Fibroblast of gingiva (primary cell): ENCODE measurements around the gene CWC22.
"Not testable (repeated sequence)": the region's sequence is repeated elsewhere in the genome, so short reads cannot be mapped to it uniquely, and the experiment has no call there.

Experiments used
- DNase-seq: peaks from one replicate; pipeline ENCODE4 v3.0.0-alpha.2; 2011; ENCODE audit warnings: low read depth

CWC22 gene

DNA sequence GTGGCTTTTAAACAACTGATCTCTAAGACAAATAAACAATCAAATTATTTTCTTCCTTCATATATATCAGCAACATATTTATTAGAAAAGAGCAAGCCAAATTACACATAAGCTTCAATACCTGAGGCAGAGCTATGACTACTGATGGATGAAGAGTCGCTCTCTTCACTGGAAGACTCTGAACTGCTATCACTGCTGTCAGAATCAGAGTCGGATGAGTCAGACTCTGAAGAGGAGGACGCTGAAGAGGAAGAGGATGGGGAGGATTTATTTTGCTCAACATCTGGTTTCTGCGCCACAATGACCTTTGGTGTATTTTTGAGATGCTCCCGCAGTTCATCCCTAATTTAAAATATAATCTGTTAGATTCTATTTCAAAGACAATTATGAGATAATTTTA lies 56.7 kb downstream of the CWC22 start:
- no peak for DNase-seq

DNA sequence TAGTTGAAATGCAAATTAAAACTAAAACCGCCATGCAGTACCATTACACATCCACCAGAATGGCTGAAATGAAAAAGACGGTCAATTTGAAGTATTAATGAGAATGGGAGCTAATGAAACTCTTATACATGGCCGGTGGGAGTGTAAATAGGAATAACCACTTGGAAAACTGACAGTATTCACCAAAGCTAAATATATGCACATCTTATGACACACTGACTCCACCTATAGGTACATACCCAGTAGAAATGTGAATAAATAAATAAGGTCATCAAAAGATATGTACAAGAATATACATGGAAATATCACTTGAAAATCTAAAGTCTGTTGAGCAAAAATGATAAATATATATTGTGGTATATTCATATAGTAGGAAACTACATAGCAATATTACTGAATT lies 57.7 kb downstream of the CWC22 start:
- no peak for DNase-seq

DNA sequence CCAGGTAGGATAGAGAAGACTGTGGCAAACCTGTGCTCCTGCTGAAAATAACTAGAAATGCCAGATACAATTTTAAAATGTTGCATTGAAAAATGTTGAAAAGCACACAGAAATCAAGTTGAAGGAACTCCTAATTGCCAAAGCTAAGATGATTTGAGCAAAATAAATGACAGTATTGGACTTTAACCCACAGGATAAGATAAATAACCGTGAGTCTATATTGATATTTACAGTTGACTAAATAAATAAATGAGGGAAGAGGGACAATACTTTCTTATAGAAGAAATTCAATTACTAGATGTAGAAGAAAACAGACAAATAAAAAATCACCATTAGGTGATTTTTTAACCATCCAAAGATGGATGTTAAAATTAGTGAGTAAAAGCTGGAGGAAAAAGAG lies 59.0 kb downstream of the CWC22 start:
- DNase-seq, result no peak

DNA sequence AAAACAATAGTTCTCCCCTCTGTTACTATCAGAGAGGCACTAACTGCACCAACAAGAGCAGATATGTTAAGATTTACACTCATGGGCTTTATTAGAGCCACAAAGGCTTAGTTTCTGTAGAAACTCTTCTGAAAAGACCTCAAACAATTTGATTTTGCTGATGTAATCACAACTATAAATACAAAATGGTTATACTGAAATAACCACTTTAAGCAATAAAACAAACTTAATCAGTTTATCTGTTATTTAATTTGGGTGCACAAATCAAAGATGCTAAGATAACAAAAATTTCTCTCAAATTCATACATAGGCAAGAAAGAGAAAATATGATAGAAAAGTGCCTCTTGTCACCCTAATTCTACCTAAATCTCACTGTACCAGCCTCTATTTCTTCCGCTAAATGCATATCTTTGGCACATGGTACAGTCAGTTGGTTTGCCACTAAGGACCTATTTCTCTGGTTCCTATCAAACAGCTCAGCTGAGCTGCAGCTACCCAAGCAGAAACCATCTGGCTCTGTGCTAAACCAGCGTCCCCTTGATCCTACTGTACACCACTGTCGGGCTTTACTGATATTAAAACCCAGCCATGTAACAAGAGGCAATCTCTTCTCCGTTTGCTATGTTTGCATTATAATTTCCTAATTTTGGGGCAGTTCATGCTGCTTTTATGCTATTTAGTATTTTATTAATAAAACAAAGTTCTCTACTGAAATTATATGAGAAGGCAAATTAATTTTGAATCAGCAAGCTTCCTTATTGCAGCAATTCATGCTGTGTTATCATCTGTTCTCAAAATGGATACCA lies 60.1 kb downstream of the CWC22 start:
- DNase-seq, result no peak

DNA sequence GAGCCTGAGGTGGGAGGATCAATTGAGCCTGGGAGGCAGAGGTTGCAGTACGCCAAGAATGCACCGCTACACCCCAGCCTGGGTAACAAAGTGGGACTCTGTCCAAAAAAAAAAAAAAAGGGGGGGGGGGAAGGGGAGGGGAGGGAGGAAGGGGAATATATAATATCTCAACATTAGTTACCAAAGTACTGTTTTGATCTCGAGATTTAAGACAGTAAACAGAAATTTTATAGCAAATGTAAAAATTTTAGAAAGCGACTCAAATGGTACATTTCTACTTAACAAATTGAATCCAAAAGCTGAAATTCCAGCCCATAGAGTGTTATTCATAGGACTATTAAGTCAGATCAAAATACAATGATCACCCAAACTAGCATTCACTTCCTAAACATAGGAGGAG lies 60.8 kb downstream of the CWC22 start:
- DNase-seq, result no peak

DNA sequence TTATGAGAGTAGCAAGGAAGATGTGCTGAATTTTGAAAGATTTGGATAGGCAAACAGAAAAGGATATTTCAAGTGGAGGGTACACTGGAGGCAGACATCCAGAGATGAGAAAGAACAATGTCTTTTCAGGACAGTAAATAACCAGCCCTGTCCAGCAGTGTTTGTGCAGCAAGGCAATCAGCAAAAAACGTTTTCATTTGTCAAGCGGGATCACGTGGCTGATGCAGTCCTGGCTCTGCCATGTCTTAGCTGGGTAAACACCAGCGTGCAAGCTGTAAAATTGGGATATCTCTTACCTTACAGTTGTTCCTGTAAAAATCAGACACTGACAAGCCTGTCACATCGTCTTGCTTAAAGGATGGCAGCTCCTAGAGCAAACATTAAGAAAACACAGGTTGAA lies 67.8 kb downstream of the CWC22 start:
- DNase-seq, result no peak

DNA sequence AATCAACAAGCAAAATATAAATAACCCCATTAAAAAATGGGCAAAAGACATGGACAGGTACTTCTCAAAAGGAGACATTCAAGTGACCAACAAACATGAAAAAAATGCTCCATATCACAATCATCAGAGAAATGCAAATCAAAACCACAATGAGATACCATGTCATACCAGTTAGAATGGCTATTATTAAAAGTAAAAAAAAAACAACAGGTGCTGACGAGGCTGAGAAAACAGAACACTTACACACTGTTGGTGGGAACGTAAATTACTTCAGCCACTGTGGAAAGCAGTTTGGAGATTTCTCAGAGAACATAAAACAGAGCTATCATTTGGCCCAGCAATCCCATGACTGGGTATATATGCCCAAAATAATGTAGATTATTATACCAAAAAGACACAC lies 69.1 kb downstream of the CWC22 start:
- DNase-seq, result no peak

DNA sequence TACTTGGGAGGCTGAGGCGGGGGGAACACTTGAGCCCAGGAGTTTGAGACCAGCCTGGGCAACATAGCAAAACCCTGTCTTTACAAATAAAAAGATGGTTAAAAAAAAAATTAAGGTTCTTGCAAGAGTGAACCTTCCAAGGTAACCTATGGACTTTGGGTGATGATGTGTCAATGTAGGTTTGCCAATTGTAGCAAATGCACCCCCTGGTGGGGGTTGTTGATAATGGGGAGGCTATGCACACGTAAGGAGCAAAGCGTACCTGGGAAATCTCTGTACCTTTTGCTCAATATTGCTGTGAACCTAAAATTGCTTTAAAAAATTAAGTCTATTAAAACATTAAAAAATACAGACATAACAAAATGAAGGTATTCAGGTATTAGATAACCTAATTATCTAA lies 70.4 kb downstream of the CWC22 start:
- DNase-seq, result no peak

DNA sequence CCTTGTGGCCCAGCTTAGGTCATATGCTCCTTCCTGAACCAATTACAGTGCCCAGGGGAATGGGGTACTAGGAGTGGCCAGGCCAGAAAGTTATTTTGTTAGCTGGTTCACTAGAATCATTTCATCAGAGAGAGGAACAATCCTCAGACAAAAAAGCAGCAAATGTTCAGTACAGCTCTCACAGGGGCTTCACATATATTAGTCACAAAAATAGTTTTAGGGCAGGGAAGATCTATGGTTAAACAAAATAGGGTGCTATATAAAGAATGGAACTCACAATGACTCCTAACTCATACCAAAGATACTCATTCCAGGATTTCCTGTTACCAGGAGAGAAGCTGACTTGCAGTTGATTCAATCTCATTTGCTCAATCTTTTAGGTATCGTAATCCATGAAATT lies 71.0 kb downstream of the CWC22 start:
- no peak for DNase-seq

DNA sequence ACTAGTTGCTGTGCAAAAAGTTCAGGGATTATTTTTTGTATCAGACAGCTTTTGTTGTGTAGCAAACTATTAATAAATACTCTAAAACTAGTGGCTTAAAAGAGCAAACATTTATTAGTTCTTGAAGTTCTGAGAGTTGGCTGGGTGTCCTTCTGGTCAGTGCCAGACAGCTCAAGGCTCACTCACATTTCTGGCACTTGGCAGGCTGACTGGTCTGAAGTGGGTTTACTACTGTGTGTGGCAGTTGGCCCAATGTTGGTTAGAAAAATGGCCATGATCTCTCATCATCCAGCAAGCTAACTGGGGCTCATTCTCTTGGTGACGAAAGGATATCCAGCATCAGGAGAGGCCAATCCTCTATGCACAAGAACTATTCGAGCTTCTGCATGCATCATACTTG lies 74.3 kb downstream of the CWC22 start:
- peak; percentile 38 for DNase-seq

DNA sequence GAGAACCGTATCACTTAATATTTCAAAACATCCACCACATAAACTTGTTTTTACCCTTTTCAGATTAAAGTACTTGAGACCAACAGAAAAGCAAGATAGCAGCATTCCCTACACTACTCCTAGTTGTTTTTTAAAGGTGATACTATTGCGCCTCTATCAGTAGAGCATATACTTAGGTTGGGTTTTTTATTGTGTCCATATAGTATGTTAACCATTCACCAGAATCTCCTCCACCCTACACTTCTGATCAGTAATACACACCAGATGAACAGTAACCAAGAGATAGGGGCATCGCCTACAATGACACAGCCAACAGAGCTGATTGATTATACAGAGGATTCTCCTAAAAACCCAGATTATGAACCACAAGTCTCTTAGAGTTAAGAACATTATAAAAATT lies 75.6 kb downstream of the CWC22 start:
- DNase-seq, result no peak

DNA sequence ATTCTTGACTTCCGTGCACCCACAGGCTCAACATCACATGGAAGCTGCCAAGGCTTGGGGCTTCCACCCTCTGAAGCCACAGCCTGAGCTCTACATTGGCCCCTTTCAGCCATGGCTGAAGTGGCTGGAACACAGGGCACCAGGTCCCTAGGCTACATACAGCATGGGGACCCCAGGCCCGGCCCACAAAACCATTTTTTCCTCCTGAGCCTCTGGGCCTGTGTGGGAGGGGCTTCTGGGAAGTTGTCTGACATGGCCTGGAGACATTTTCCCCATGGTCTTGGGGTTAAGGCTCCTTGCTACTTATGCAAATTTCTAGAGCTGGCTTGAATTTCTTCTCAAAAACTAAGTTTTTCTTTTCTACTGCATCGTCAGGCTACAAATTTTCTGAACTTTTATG lies 77.1 kb downstream of the CWC22 start:
- DNase-seq, result not testable (repeated sequence)

DNA sequence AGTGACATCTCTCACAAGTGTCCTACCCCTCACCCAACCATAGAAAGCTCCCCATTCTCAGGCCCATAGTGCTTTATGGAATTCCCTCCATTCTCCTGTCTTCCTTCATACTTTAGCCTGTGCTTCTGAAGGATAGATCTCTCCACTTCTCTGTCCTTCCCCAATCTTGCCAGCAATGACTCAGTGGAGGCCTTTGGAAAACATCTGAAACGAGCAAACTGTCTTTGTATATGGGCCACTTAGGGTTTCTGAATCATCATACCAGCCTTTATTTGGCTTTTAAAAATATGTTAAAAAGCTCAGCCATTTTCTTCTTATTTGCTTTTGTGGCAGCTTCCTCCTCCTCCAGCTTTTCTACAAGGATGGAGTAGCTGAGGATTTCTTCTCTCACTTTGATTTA lies 80.1 kb downstream of the CWC22 start:
- DNase-seq, result no peak

DNA sequence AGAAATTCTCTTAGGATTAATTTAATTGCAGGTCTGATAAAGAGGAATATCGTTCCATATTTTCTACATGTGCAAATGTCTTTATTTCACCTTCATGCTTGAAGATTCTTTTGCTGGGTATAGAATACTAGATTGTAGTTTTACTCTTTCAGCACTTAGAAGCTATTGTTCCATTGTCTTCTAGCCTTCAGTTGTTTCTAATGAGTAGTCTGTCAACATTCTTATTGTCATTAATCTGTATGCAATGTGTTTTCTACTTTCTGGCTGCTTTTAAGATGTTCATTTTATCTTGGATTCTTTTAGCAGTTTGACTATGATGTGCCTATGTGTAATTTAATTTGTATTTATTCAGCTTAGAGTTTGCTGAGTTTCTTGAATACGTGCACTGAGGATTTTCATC lies 81.4 kb downstream of the CWC22 start:
- DNase-seq, result no peak

DNA sequence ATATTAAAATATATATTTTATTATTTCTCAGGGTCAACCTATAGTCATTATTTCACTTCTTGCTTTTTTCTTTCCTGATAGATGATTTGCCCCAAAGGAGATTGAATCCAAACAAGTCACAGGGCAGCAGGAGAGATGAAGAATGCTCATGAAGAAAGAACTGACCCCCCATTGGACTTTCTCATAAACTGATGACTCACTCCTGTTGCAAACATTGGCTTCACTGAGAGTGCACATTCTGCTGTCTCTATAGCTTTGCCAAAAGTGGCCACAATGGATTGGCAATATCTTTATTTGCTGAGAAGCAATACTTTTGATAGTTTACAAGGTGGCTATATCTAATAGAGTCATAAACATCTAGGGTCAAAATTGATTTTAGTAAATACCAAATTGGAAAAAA lies 89.8 kb downstream of the CWC22 start:
- peak; percentile 81 for DNase-seq

DNA sequence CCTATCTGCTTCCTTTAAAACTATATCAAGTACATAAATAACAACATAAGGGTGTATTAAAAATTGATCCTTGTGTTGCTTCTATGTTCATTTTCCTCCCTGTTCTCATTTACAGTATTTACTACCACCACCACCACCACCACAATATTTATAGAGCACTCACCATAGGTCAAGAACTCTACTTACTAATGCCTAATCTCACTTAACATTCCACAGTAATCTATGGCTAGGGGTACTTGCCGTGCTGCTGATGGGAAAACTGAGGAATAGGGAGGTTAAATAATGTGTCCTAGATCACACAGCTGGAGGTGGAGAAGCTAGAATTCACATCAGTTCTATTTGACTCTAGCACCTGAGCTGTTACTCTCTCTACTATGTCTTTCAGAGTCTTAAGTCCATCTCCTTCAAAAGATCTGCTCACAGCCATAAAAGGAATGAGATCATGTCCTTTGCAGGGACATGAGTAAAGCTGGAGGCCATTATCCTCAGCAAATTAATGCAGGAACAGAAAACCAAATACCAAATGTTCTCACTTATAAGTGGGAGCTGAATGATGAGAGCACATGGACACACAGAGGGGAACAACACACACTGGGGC lies 91.6 kb downstream of the CWC22 start:
- no peak for DNase-seq

DNA sequence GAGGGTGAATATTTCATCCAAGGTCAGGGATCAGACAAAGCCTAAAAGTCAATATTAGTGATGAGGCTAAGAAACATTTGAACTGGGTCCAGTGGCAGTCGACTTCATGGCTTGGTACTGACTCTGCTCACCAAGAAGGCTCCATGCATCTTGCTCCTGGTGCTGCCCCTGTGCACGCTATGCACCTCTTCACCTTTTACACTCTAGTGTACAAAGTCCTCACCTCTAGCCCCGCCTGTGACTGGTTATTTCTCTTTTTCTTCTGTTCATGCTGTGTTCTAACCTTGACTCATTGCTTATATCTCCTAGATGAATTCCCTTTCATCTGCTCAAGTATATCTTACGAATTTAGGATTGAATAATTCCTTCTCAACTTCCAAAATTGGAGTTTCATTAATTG lies 93.3 kb downstream of the CWC22 start:
- no peak for DNase-seq

DNA sequence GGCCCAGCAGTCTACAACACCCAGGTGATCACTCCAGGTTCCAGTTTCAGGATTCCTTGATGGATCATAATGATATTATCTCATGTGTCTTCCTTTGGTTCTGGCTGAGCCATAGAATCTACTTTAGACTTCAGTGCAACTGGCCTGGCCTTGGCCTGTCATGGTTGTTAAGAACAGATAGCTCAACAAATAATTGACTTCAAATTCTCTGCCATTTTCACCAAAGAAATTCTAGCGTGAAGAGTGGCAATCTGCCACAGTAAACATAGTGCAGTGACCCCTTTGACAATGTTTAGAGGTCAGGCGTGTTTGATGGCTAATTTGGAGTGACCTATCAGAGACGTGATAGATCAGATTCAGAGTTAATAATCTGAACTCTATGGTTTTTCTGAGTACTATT lies 95.5 kb downstream of the CWC22 start:
- no peak for DNase-seq

DNA sequence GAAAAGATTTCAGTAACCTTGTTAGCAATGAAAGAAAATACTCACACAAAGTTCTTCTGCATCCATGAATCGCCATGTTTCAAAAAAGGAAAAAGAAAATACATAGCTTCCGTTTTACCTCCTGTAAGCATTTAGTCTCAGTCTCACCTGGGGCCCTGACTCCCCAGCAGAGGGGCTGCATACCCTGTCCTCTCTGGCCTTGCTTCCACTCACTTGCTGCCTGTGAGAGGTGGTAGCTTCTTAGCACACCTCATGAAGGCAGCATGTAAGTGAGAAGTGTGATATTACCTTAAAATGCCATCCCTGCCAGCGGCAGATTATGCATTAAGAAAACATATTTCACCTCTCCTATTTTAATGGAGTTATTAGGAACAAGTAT lies 96.4 kb downstream of the CWC22 start:
- DNase-seq, result no peak

DNA sequence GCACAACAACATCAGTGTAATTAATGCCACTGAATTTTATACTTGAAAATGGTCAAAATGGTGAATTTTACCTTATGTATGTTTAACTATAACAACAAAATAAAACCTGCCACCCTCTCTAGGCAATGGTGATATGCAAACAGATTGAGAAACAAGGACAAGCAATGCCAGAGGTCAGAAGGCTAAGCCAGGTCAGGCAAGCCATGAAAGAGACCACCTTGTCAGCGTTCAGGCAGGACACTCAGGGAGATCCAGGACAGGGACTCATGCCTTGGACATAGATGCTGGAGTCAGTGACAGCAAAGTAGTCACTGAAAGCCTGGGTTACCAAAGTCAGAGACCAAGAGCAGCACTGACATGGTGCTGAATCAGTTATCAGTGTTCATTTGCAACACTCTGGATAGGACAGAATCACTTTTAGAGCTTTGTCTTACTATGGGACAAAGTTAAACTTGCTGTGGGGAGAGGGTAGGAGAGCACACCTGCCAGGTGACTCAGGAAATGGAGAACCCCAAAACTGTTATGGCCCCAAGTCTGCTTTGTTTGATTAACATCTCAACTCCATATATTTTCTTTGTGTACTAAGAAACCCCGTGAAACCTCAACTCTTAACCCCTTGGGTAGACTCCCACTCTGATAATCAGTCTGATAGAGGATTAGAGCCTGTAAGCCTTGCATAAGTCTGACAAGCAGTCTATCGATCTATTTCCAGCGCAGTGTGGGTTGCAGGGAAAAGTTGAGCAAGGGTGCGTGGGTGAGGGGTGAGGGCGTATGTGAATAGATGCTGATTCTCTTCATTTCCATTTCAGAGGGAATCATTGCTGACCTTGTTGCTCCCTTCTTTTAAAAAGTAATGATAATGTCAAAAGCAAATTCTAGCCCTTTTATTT lies 97.0 kb downstream of the CWC22 start:
- no peak for DNase-seq

DNA sequence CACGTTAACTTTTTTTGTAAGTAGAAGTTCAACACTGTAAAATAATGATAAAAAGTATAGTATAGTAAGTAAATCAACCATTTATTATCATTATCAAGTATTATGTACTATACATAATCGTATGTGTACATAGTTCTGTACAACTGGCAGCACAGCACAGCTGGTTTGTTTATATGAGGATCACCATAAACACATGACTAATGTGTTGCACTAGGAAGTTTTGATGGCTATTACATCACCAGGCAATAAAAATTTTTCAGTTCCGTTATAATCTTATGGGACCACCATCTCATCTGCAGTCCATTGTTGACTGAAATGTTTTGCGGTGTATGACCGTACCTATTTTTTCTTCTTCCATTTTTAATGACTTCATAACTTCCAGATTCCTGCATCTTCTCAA lies 106.4 kb downstream of the CWC22 start:
- no peak for DNase-seq

DNA sequence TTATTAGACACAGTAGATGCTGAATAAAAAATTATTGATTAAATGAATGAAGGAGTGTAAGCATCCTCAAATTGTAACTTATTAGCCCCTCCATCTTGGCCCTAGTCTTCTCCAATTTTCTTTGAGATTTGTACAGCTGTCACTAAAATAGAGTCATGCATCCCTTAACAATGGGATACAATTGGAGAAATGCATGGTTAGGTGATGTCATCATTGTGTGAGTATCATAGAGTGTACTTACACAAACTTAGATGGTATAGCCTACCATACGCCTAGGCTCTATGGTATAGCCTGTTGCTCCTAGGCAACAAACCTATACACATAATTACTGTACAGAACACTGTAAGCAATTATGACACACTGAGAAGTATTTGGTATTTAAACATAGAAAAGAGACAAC lies 107.4 kb downstream of the CWC22 start:
- DNase-seq, result no peak

DNA sequence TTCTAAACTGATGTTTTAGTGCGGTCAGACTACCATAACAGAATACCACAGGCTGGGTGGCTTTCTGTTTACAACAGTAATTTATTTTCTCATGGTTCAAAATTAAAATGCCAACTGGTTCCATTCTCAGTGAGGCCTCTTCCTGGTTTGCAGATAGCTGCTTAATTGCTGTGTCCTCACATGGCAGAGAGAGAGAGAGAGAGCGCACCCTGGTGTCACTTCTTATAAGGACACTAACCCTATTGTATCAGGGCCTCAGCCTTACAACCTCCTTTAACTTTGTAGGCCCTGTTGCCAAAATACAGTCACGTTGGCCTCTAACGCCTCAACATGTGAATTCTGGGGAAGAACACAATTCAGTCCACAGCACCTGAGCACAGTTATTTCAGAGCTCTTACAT lies 108.2 kb downstream of the CWC22 start:
- DNase-seq, result peak; percentile 3
